ENCODE results near the gene SNX8. TPM values are rescaled to one million over a fixed set of nuclear protein-coding genes. Genes with fewer than 3 reads are reported as not detected.

The SNX8 gene
- total RNA-seq, 2 experiments from 2014 or later: 12.1 to 42.0 TPM

DNA sequence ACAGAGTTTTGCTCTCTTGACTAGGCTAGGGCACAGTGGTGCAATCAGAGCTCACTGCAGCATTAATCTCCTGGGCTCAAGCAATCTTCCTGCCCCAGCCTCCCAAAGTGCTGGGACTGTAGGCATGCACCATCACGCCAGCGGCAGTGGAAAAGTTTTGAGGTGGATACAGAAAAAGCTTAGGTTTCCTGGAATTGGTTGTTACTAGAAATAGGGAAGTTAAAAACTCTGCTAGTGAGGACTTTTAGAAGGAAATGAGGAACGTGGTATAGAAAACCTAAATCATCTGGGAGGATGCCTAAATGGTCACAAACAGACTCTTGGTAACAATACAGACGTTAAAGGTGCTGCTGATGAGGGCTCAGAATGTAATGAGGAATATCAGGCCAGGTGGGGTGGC is 10.9 kb upstream of the SNX8 start:
- ChIA-PET CTCF (ENCODE audit: unreplicated experiment) (no interaction called here), POLR2A (interaction anchor here (1.2 kb wide), 1 partner anchor 12 kb away, joined by 3 read pairs; no protein-coding TSS in a partner anchor)
- no peaks in the 10 kb centered on the region for H3K9me3 ChIP-seq (ENCODE audit: low read length)

DNA sequence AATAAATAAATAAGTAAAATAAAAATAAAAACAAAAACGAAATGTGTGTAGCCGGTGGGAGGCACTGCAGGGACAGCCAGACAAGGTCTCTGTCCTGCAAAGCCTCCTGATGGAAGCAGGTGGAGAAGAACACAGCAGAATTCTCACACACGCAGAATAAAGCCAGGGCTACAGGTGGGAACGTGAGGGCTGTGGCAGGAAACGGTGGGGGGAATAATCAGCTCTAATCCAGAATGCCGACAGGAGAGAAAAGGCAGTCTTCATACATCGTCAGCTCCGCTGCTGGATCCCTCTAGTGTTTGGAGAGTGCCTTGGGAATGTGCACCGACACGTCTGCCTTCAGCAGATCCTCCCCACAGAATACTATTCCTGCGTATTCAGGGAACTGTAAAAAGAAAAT is 6.8 kb upstream of the SNX8 start:
- TF ChIP-seq CTCF (conservative IDR thresholded peaks at IDR 0.05; ENCODE audit: low read length) (no peak), EZH2phosphoT487 (IDR thresholded peaks at IDR 0.05; ENCODE audit: borderline replicate concordance, low read depth, low read length) (no peak)
- Histone ChIP-seq H4K20me1 (ENCODE audit: insufficient read depth, low read length) (no peaks in the 10 kb centered on the region), H2AFZ (ENCODE audit: low read length) (no peak overlapping the region), H3K4me2 (ENCODE audit: low read length) (no peak overlapping the region), H3K36me3 (ENCODE audit: insufficient read depth, low read length) (no peaks in the 10 kb centered on the region), H3K4me3 (ENCODE audit: low read depth, low read length, poor library complexity, severe bottlenecking) (no peak overlapping the region), H3K79me2 (ENCODE audit: insufficient read depth, low read depth, low read length) (no peaks in the 10 kb centered on the region), H3K4me1 (ENCODE audit: insufficient read depth, low read length, poor library complexity, severe bottlenecking) (peaks cover 7% of the 10 kb centered on the region), H3K9me2 (ENCODE audit: insufficient read depth, low read length) (no peaks in the 10 kb centered on the region), H3K9me3 (ENCODE audit: low read length) (no peaks in the 10 kb centered on the region), H3K27ac (ENCODE audit: low read depth, low read length, poor library complexity, severe bottlenecking) (no peak overlapping the region)
- ChIA-PET POLR2A (interaction anchor here (0.7 to 0.9 kb wide), 3 partner anchors 45 to 215 kb away, joined by 3 read pairs; no protein-coding TSS in a partner anchor), CTCF (ENCODE audit: unreplicated experiment) (no interaction called here)
- intact Hi-C loops (cut with micrococcal nuclease; ENCODE audit: unreplicated experiment): no loop called here
- BruUV-seq (replicated peaks): no TSS peak
- DNase-seq (ENCODE audit: low spot score): no peak

More for the DNA sequence above, 10.9 kb upstream of the SNX8 start:
- no peak overlapping the region for H2AFZ ChIP-seq (ENCODE audit: low read length)
- no peaks in the 10 kb centered on the region for H3K36me3 ChIP-seq (ENCODE audit: insufficient read depth, low read length)
- H3K9me2 ChIP-seq (ENCODE audit: insufficient read depth, low read length): no peaks in the 10 kb centered on the region
- H3K27ac ChIP-seq (ENCODE audit: low read depth, low read length, poor library complexity, severe bottlenecking): no peak overlapping the region
- no peaks in the 10 kb centered on the region for H3K79me2 ChIP-seq (ENCODE audit: insufficient read depth, low read depth, low read length)
- H4K20me1 ChIP-seq (ENCODE audit: insufficient read depth, low read length): no peaks in the 10 kb centered on the region
- no peak for TF ChIP-seq CTCF (conservative IDR thresholded peaks at IDR 0.05; ENCODE audit: low read length)
- TF ChIP-seq EZH2phosphoT487 (IDR thresholded peaks at IDR 0.05; ENCODE audit: borderline replicate concordance, low read depth, low read length): no peak
- intact Hi-C loops (cut with micrococcal nuclease; ENCODE audit: unreplicated experiment): no loop called here
- no peak overlapping the region for H3K4me3 ChIP-seq (ENCODE audit: low read depth, low read length, poor library complexity, severe bottlenecking)
- no peak overlapping the region for H3K4me2 ChIP-seq (ENCODE audit: low read length)
- BruUV-seq (replicated peaks): no TSS peak
- H3K4me1 ChIP-seq (ENCODE audit: insufficient read depth, low read length, poor library complexity, severe bottlenecking): no peaks in the 10 kb centered on the region
- DNase-seq (ENCODE audit: low spot score): no peak

DNA sequence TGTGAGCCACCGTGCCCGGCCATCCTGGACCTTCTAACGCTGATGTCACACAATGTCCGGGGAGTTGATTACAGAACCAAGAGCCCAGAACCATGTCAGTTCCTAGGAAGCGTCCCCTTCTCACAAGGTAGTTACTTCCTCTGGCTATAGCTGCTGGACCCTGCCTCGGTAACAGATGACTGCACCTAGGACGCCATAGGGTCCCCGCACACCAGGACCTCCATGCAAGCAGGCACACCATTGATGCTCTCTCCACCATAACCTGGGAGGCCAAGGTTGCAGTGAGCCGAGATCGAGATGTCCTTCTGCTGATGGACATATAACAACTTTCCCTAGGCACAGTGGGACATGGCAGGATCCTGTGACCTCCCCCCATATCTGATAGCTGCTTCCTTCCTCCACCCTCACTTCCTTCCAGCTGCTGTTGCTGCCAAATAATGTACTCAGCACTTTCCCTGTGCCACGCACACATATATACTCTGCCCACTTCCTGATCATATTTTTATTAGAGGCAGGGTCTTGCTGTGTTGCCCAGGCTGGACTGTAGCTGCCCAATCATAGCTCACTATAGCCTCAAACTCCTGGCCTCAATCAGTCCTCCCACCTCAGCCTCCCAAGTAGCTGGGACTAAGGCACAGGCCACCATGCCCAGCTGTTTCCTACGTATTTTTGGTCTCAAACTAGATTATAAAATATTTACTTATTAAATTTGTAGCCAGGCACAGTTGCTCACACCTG is 3.5 kb upstream of the SNX8 start:
- no peak for TF ChIP-seq EZH2phosphoT487 (IDR thresholded peaks at IDR 0.05; ENCODE audit: borderline replicate concordance, low read depth, low read length)
- no peak for TF ChIP-seq CTCF (conservative IDR thresholded peaks at IDR 0.05; ENCODE audit: low read length)
- H3K9me2 ChIP-seq (ENCODE audit: insufficient read depth, low read length): no peaks in the 10 kb centered on the region
- peaks cover 17% of the 10 kb centered on the region for H3K4me1 ChIP-seq (ENCODE audit: insufficient read depth, low read length, poor library complexity, severe bottlenecking)
- no peaks in the 10 kb centered on the region for H3K36me3 ChIP-seq (ENCODE audit: insufficient read depth, low read length)
- no peaks in the 10 kb centered on the region for H3K9me3 ChIP-seq (ENCODE audit: low read length)
- no peaks in the 10 kb centered on the region for H4K20me1 ChIP-seq (ENCODE audit: insufficient read depth, low read length)
- POLR2A ChIA-PET: interaction anchor here (0.8 kb wide), 1 partner anchor 19 kb away, joined by 3 read pairs; no protein-coding TSS in a partner anchor
- H3K4me3 ChIP-seq (ENCODE audit: low read depth, low read length, poor library complexity, severe bottlenecking): no peak overlapping the region
- no peak for DNase-seq (ENCODE audit: low spot score)
- no TSS peak for BruUV-seq (replicated peaks)
- no peak overlapping the region for H3K27ac ChIP-seq (ENCODE audit: low read depth, low read length, poor library complexity, severe bottlenecking)
- no peak overlapping the region for H3K4me2 ChIP-seq (ENCODE audit: low read length)
- no peak overlapping the region for H2AFZ ChIP-seq (ENCODE audit: low read length)
- CTCF ChIA-PET (ENCODE audit: unreplicated experiment): no interaction called here
- intact Hi-C loops (cut with micrococcal nuclease; ENCODE audit: unreplicated experiment): no loop called here
- peaks cover 7% of the 10 kb centered on the region; the same call in 1 of the 2 replicates for H3K79me2 ChIP-seq (ENCODE audit: insufficient read depth, low read depth, low read length)

Data from OCI-LY7 (cell line).